GM12892 (cell line): ENCODE results near the gene TIMP3.

Experiments used
- POLR2A ChIP-seq: IDR thresholded peaks from 2 replicates; pipeline ENCODE4 v1.6.1; 2011; ENCODE audit warnings: low read depth, low read length, control low read depth
- POLR2AphosphoS5 ChIP-seq: IDR thresholded peaks from 2 replicates; pipeline ENCODE4 v1.6.1; 2011; ENCODE audit warnings: low read depth, low read length, control low read depth
- TAF1 ChIP-seq: IDR thresholded peaks from 2 replicates; pipeline ENCODE4 v1.6.1; 2011; ENCODE audit warnings: low read depth, mild to moderate bottlenecking, control low read depth, low read length, borderline replicate concordance

GRCh38 chr22:32761251-32761903 is 40.1 kb upstream of the TIMP3 start:
- TF ChIP-seq POLR2A (no peak), POLR2AphosphoS5 (no peak), TAF1 (no peak)
